ENCODE data around the gene CCDC170.

GRCh38 chr6:151639750-151640149 is 145.9 kb downstream of the CCDC170 start:
- no peak for TF ChIP-seq POLR2AphosphoS5 (IDR thresholded peaks at IDR 0.05; ENCODE audit: low read depth)
- TF ChIP-seq CTCF (IDR thresholded peaks at IDR 0.05; ENCODE audit: insufficient read depth, low read length) = no peak

All from HL-60 (cell line).